Transverse colon (tissue), 3 donors: Measurements from ENCODE around the gene PHOSPHO2.

Experiments used
- EP300 ChIP-seq: sonication (generic); formaldehyde crosslinking; IDR thresholded peaks from one replicate; pipeline ENCODE4 v1.6.1; 2017; ENCODE audit warnings: antibody characterized with exemption, low read depth
- TF ChIP-seq, protein P1 (sequence below), 5 experiments: fragments of 200-600 bp in 3 of 5; fragments of 450-650 bp in 2 of 5; sonication (generic) in 3 of 5; IDR thresholded peaks; 1 replicate in 2 of 5; 2 replicates in 3 of 5; pipeline ENCODE4 v1.5.1; 2016 to 2017; ENCODE audit warnings: antibody characterized with exemption in 5 of 5, inconsistent platforms in 3 of 5, mild to moderate bottlenecking in 2 of 5, moderate library complexity in 1 of 5

DNA sequence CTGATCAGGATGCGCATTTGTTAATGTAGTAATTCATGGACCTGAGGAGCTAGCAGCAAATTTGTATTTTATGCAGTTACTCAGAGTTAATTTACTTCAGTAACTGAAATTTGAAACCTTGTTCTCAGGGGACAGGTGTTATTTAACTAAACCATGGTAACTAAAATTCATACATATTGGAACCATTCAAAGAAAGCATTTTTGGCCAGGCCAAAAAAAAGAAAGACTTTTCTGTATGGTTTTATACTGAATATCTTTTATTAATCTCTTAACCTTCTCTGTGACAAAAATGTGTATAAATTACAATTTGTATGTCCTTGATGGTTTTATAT lies 35.0 kb downstream of the PHOSPHO2 start:
- TF ChIP-seq EP300 = no peak
- TF ChIP-seq, protein P1, sequence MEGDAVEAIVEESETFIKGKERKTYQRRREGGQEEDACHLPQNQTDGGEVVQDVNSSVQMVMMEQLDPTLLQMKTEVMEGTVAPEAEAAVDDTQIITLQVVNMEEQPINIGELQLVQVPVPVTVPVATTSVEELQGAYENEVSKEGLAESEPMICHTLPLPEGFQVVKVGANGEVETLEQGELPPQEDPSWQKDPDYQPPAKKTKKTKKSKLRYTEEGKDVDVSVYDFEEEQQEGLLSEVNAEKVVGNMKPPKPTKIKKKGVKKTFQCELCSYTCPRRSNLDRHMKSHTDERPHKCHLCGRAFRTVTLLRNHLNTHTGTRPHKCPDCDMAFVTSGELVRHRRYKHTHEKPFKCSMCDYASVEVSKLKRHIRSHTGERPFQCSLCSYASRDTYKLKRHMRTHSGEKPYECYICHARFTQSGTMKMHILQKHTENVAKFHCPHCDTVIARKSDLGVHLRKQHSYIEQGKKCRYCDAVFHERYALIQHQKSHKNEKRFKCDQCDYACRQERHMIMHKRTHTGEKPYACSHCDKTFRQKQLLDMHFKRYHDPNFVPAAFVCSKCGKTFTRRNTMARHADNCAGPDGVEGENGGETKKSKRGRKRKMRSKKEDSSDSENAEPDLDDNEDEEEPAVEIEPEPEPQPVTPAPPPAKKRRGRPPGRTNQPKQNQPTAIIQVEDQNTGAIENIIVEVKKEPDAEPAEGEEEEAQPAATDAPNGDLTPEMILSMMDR (IDR thresholded peaks at IDR 0.05) = no peak
